ENCODE data around the gene LDB1. TPM values are rescaled to one million over a fixed set of nuclear protein-coding genes. Genes with fewer than 3 reads are reported as not detected.

LDB1 gene
- total RNA-seq, 2 experiments from 2014 or later: 48.1 to 48.8 TPM

DNA sequence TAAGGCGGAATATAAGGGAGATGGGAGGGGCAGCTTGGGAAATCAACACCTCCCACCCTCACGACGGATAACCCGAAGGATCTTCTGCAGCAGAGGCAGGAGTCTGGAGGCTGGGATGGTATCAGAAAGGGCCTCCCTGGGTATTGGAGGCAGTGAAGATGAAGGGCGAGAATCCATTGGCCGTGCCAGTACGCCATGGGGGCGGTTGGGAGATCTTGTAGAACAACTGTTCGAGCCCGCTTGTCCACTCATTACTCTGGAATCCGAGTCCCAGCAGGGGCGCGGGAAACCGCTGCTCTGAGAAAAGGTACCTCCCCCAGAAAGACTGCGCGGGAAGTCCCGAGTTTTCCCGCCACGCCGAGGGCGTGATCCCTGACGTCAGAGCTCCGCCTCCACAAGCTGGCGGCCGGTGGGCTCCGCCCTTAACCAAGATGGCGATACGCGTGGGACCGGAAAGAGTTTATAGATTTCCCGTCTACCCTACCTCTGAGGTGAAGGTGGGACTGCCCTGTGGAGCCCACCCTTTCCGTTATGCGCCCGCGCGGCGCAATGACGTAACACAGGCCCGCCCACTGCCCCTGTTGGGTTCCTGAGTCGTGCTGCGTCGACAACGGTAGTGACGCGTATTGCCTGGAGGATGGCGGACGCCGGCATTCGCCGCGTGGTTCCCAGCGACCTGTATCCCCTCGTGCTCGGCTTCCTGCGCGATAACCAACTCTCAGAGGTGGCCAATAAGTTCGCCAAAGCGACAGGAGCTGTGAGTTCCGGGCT lies 31.8 kb upstream of the LDB1 start, which contains the start of gene NOLC1:
Gene NOLC1 (plus strand): TSS at position 616 of the 771 bp plus-strand sequence. CDS start 22 bp downstream, at position 638.
- no peaks in the 10 kb centered on the region for H3K27me3 Mint-ChIP-seq
- POLR2A ChIA-PET: interaction anchor here (1.0 to 2.8 kb wide), 10 partner anchors 8 to 333 kb away, joined by 3 to 21 read pairs (median 6); partner anchors contain the start of genes CUEDC2, NFKB2, OGA and PPRC1
- CTCF ChIA-PET: interaction anchor here (0.7 to 2.4 kb wide), 5 partner anchors 18 to 247 kb away, joined by 3 to 10 read pairs (median 4); partner anchors contain the start of gene PPRC1

DNA sequence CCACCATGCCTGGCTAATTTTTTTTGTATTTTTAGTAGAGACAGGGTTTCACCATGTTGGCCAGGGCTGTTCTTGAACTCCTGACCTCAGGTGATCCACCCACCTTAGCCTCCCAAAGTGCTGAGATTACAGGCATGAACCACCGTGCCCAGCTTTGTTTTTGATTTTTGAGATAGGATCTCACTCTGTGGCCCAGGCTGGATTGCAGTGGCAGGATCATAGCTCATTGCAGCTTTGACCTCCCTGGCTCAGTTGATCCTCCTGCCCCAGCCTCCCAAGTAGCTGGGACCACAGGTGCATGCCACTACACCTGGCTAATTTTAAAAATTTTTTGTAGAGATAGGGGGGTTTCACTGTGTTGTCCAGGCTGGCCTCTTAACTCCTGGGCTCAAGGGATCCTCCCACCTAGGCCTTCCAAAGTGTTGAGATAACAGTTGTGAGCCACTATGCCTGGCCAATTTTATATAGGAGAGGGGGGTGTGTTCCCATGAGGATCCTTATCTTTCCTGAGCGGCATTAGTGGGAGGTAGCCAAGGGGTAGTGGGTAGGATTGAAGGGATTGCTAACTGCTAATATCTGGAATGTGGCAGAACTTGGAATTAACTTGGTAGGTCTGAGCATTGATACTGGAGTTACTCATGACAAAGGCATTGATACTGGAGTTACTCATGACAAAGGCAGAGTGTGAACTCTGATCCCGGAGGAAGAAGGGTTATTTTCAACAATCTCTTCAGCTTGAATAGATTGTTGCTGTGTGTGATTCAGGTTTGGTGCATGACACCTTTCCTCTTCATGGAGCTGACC lies 31.0 kb upstream of the LDB1 start:
- no peaks in the 10 kb centered on the region for H3K9me3 Mint-ChIP-seq
- ChIA-PET CTCF (interaction anchor here (1.1 to 2.4 kb wide), 4 partner anchors 18 to 80 kb away, joined by 4 to 10 read pairs (median 6); partner anchors contain the start of gene PPRC1), POLR2A (interaction anchor here (0.9 to 2.8 kb wide), 11 partner anchors 9 to 333 kb away, joined by 3 to 21 read pairs (median 6); partner anchors contain the start of genes CUEDC2, NFKB2, OGA and PPRC1)
- peak; percentile 18 for DNase-seq
- intact Hi-C loops (cut with micrococcal nuclease): loop anchor here (5.0 kb wide), 1 partner anchor 271 kb away; the partner anchor contains the start of gene FBXL15
- H3K36me3 Mint-ChIP-seq: peaks cover 74% of the 10 kb centered on the region
- no peaks in the 10 kb centered on the region for H3K27me3 Mint-ChIP-seq
- H3K27ac Mint-ChIP-seq: peak overlapping the region; percentile 98
- H3K4me1 Mint-ChIP-seq (ENCODE audit: low read depth): peaks cover 48% of the 10 kb centered on the region
- peak overlapping the region; percentile 74 for H3K4me3 Mint-ChIP-seq

More for the DNA sequence above, 31.8 kb upstream of the LDB1 start, which contains the start of gene NOLC1:
- DNase-seq: peak; percentile 100
- intact Hi-C loops (cut with micrococcal nuclease): loop anchor here (1.0 to 5.0 kb wide), 11 partner anchors 20 to 491 kb away; partner anchors contain the start of genes ACTR1A, ARMH3, FBXL15 and HPS6
- peak within 1 kb of the TSS; percentile 96 for H3K4me3 Mint-ChIP-seq
- H3K27ac Mint-ChIP-seq: peak within 1 kb of the TSS; percentile 98
- H3K9me3 Mint-ChIP-seq: no peaks in the 10 kb centered on the region
- H3K36me3 Mint-ChIP-seq: peaks cover 78% of the 10 kb centered on the region
- peaks cover 53% of the 10 kb centered on the region for H3K4me1 Mint-ChIP-seq (ENCODE audit: low read depth)

DNA sequence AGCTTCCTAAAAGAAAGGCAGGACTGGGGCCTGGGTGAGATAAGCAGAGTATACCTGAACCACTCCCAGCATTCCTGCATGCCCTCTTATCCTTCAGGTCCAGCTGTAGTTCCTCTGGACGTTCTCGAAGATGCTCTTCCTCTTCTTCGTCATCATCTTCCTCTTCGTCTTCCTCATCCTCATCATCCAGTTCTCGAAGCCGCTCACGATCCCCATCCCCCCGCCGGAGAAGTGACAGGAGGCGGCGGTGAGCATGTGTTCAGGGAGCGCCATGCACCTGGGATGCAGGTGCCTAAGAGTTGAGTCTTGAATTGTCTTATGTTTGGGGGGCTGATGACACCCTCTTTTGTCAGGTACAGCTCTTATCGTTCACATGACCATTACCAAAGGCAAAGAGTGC lies 28.1 kb upstream of the LDB1 start:
- intact Hi-C loops (cut with micrococcal nuclease): no loop called here
- no peak overlapping the region for H3K27ac Mint-ChIP-seq
- H3K4me3 Mint-ChIP-seq: no peak overlapping the region
- H3K36me3 Mint-ChIP-seq: peaks cover 70% of the 10 kb centered on the region
- peaks cover 23% of the 10 kb centered on the region for H3K4me1 Mint-ChIP-seq (ENCODE audit: low read depth)
- H3K9me3 Mint-ChIP-seq: no peaks in the 10 kb centered on the region
- CTCF ChIA-PET: interaction anchor here (0.6 to 1.7 kb wide), 3 partner anchors 16 to 251 kb away, joined by 3 to 7 read pairs (median 4); partner anchors contain the start of gene PPRC1
- no peak for DNase-seq
- POLR2A ChIA-PET: no interaction called here
- H3K27me3 Mint-ChIP-seq: no peaks in the 10 kb centered on the region

DNA sequence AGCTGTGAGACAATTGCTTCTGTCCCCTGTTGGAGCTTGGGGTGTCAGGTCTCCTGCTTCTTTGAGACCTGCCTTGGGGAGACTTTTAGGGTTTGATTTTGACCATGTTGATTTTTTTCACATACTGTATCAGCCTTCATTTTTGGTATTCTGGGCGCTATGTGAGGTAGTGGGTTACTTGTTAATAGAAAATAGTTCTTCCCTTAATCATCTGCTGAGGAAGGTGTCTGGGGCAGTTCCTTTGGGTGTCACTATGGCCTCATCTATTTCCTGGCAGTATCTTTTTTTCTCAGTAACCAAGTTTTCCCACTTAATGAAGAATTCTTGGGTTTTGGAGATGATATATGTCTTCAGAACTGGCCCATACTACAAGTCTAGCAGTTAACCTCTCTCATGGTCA lies 27.4 kb upstream of the LDB1 start:
- peak overlapping the region; percentile 63 for H3K27ac Mint-ChIP-seq
- POLR2A ChIA-PET: interaction anchor here (1.1 to 2.5 kb wide), 3 partner anchors 10 to 15 kb away, joined by 3 to 8 read pairs (median 5); partner anchors contain the start of gene PPRC1
- H3K27me3 Mint-ChIP-seq: no peaks in the 10 kb centered on the region
- peaks cover 19% of the 10 kb centered on the region for H3K4me1 Mint-ChIP-seq (ENCODE audit: low read depth)
- no peak overlapping the region for H3K4me3 Mint-ChIP-seq
- CTCF ChIA-PET: interaction anchor here (1.6 to 1.7 kb wide), 2 partner anchors 82 to 252 kb away, joined by 3 to 7 read pairs; no protein-coding TSS in a partner anchor
- no peaks in the 10 kb centered on the region for H3K9me3 Mint-ChIP-seq
- peaks cover 68% of the 10 kb centered on the region for H3K36me3 Mint-ChIP-seq
- intact Hi-C loops (cut with micrococcal nuclease): no loop called here
- no peak for DNase-seq

DNA sequence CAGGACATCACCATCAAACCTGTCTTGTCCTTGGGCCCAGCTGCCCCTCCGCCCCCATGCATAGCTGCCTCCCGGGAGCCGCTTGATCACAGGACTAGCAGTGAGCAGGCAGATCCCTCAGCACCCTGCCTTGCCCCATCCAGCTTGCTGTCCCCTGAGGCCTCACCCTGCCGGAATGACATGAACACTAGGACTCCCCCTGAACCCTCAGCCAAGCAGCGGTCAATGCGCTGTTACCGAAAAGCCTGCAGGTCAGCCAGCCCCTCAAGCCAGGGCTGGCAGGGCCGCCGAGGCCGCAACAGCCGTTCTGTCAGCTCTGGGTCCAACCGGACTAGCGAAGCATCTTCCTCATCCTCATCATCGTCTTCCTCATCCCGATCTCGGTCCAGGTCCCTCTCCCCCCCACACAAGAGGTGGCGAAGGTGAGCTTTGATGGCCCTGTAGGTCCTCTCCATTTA lies 26.8 kb upstream of the LDB1 start:
- POLR2A ChIA-PET: interaction anchor here (1.1 to 2.5 kb wide), 3 partner anchors 9 to 14 kb away, joined by 3 to 8 read pairs (median 5); partner anchors contain the start of gene PPRC1
- CTCF ChIA-PET: no interaction called here
- intact Hi-C loops (cut with micrococcal nuclease): no loop called here
- Mint-ChIP-seq H3K4me3 (no peak overlapping the region), H3K27ac (peak overlapping the region; percentile 63), H3K36me3 (peaks cover 66% of the 10 kb centered on the region), H3K27me3 (no peaks in the 10 kb centered on the region), H3K9me3 (no peaks in the 10 kb centered on the region), H3K4me1 (ENCODE audit: low read depth) (peaks cover 19% of the 10 kb centered on the region)
- DNase-seq: no peak

DNA sequence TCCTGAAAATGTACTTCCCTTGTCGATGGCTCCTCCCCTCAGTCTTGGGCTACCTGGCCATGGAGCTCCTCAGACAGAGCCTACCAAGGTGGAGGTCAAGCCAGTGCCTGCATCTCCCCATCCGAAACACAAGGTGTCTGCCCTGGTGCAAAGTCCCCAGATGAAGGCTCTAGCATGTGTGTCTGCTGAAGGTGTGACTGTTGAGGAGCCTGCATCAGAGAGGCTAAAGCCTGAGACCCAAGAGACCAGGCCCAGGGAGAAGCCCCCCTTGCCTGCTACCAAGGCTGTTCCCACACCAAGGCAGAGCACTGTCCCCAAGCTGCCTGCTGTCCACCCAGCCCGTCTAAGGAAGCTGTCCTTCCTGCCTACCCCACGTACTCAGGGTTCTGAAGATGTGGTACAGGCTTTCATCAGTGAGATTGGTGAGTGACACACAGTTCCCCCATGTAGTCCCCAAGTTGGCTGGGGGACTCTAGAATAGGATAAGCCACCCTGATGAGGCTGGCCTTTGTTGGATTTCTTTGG lies 21.5 kb upstream of the LDB1 start:
- intact Hi-C loops (cut with micrococcal nuclease): no loop called here
- ChIA-PET CTCF (no interaction called here), POLR2A (interaction anchor here (0.8 kb wide), 1 partner anchor 9 kb away, joined by 3 read pairs; no protein-coding TSS in a partner anchor)
- no peak overlapping the region for H3K4me3 Mint-ChIP-seq
- peaks cover 60% of the 10 kb centered on the region for H3K36me3 Mint-ChIP-seq
- H3K9me3 Mint-ChIP-seq: no peaks in the 10 kb centered on the region
- H3K4me1 Mint-ChIP-seq (ENCODE audit: low read depth): peaks cover 12% of the 10 kb centered on the region
- DNase-seq: no peak
- no peaks in the 10 kb centered on the region for H3K27me3 Mint-ChIP-seq
- H3K27ac Mint-ChIP-seq: no peak overlapping the region

DNA sequence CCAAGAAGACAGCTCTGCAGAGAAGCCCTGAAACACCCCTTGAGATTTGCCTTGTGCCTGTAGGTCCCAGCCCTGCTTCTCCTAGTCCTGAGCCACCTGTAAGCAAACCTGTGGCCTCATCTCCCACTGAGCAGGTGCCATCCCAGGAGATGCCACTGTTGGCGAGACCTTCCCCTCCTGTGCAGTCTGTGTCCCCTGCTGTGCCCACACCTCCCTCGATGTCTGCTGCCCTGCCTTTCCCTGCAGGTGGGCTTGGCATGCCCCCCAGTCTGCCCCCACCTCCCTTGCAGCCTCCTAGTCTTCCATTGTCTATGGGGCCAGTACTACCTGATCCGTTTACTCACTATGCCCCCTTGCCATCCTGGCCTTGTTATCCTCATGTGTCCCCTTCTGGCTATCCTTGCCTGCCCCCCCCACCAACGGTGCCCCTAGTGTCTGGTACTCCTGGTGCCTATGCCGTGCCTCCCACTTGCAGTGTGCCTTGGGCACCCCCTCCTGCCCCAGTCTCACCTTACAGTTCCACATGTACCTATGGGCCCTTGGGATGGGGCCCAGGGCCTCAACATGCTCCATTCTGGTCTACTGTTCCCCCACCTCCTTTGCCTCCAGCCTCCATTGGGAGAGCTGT lies 20.9 kb upstream of the LDB1 start:
- POLR2A ChIA-PET: interaction anchor here (0.5 to 0.8 kb wide), 2 partner anchors 10 to 92 kb away, joined by 3 read pairs; no protein-coding TSS in a partner anchor
- DNase-seq: no peak
- no peak overlapping the region for H3K27ac Mint-ChIP-seq
- H3K36me3 Mint-ChIP-seq: peaks cover 57% of the 10 kb centered on the region
- CTCF ChIA-PET: no interaction called here
- no peaks in the 10 kb centered on the region for H3K9me3 Mint-ChIP-seq
- no peaks in the 10 kb centered on the region for H3K27me3 Mint-ChIP-seq
- intact Hi-C loops (cut with micrococcal nuclease): no loop called here
- H3K4me1 Mint-ChIP-seq (ENCODE audit: low read depth): peaks cover 16% of the 10 kb centered on the region
- no peak overlapping the region for H3K4me3 Mint-ChIP-seq

DNA sequence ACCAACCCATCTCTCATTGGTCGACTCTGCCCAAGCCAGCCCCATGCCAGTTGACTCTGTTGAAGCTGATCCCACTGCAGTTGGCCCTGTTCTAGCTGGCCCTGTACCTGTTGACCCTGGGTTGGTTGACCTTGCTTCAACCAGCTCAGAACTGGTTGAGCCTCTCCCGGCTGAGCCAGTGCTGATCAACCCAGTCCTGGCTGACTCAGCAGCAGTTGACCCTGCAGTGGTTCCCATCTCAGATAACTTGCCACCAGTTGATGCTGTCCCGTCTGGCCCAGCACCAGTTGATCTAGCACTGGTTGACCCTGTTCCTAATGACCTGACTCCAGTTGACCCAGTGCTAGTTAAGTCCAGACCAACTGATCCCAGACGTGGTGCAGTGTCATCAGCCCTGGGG lies 20.1 kb upstream of the LDB1 start:
- peaks cover 59% of the 10 kb centered on the region for H3K36me3 Mint-ChIP-seq
- intact Hi-C loops (cut with micrococcal nuclease): no loop called here
- no peak overlapping the region for H3K4me3 Mint-ChIP-seq
- DNase-seq: no peak
- CTCF ChIA-PET: interaction anchor here (1.0 to 1.2 kb wide), 2 partner anchors 30 to 259 kb away, joined by 3 to 5 read pairs; no protein-coding TSS in a partner anchor
- H3K27me3 Mint-ChIP-seq: no peaks in the 10 kb centered on the region
- no peaks in the 10 kb centered on the region for H3K9me3 Mint-ChIP-seq
- H3K4me1 Mint-ChIP-seq (ENCODE audit: low read depth): peaks cover 24% of the 10 kb centered on the region
- no peak overlapping the region for H3K27ac Mint-ChIP-seq
- POLR2A ChIA-PET: no interaction called here

DNA sequence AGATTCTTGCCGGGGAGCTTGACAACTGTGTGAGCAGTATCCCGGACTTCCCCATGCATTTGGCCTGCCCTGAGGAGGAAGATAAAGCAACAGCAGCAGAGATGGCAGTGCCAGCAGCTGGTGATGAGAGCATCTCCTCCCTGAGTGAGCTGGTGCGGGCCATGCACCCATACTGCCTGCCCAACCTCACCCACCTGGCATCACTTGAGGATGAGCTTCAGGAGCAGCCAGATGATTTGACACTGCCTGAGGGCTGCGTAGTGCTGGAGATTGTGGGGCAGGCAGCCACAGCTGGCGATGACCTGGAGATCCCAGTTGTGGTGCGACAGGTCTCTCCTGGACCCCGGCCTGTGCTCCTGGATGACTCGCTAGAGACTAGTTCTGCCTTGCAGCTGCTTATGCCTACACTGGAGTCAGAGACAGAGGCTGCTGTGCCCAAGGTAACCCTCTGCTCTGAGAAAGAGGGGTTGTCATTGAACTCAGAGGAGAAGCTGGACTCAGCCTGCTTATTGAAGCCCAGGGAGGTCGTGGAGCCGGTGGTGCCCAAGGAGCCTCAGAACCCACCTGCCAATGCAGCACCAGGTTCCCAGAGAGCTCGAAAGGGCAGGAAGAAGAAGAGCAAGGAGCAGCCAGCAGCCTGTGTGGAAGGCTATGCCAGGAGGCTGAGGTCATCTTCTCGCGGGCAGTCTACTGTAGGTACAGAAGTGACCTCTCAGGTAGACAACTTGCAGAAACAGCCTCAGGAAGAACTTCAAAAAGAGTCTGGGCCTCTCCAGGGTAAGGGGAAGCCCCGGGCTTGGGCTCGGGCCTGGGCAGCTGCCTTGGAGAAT lies 19.3 kb upstream of the LDB1 start:
- peaks cover 62% of the 10 kb centered on the region for H3K36me3 Mint-ChIP-seq
- intact Hi-C loops (cut with micrococcal nuclease): no loop called here
- no peak for DNase-seq
- H3K4me1 Mint-ChIP-seq (ENCODE audit: low read depth): peaks cover 30% of the 10 kb centered on the region
- no peaks in the 10 kb centered on the region for H3K9me3 Mint-ChIP-seq
- no peaks in the 10 kb centered on the region for H3K27me3 Mint-ChIP-seq
- CTCF ChIA-PET: interaction anchor here (0.6 to 1.6 kb wide), 4 partner anchors 30 to 477 kb away, joined by 3 to 5 read pairs (median 3); partner anchors contain the start of gene SUFU
- no peak overlapping the region for H3K4me3 Mint-ChIP-seq
- no peak overlapping the region for H3K27ac Mint-ChIP-seq
- POLR2A ChIA-PET: no interaction called here

DNA sequence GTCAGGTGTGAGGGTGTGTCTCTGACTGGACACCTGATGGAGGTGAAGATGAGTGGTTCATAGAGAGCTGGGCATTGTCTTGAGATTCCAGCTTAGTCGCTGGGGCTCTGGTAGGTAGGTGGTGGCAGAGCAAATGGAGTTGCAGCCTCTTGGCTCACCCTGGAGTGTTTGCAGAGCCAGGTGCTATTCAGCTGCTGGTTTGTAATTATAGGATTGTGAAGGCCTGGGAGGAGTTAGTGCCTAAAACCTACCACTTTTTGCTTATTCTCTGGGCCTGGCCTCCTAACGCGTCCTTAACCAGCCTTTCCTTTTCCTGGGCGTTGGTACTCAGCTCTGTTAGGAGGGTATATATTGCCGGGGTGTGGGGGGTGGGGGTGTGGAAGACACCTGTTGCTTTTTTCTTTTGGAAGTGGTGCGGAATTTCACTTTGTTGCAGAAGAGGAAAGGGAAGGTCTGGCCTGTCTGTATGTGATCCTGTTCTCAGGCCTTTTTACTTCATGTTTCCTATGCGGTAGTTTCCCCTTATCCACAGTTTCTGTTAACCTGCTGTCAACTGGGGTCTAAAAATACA lies 15.9 kb upstream of the LDB1 start:
- Mint-ChIP-seq H3K27ac (peak overlapping the region; percentile 71), H3K4me1 (ENCODE audit: low read depth) (peaks cover 42% of the 10 kb centered on the region), H3K27me3 (no peaks in the 10 kb centered on the region), H3K4me3 (peak overlapping the region; percentile 34), H3K9me3 (no peaks in the 10 kb centered on the region), H3K36me3 (peaks cover 43% of the 10 kb centered on the region)
- intact Hi-C loops (cut with micrococcal nuclease): no loop called here
- POLR2A ChIA-PET: interaction anchor here (1.4 to 2.6 kb wide), 2 partner anchors 15 to 21 kb away, joined by 4 to 14 read pairs; partner anchors contain the start of gene NOLC1
- CTCF ChIA-PET: interaction anchor here (2.0 kb wide), 1 partner anchor 34 kb away, joined by 7 read pairs; no protein-coding TSS in a partner anchor
- DNase-seq: no peak

Measured in activated CD4-positive, alpha-beta memory T cell treated with anti-CD3 and anti-CD28 coated beads for 36 hours (primary cell).